Prostate gland (tissue), 2 donors: ENCODE results near the gene SLC39A7. TPM values are rescaled to one million over a fixed set of nuclear protein-coding genes. Genes with fewer than 3 reads are reported as not detected.

Source experiments
- DNase-seq: peaks from one replicate; pipeline ENCODE4 v3.0.0-alpha.2; 2019; ENCODE audit warnings: low spot score
- H3K27ac ChIP-seq, 2 donors: fragments of 200-600 bp; sonication (generic); 2 replicates each; pipeline ENCODE4 v1.5.1; 2017 to 2019
- H3K27me3 ChIP-seq: fragments of 200-600 bp; sonication (generic); replicated peaks from 2 replicates; pipeline ENCODE4 v1.5.1; 2019; ENCODE audit not compliant: insufficient read depth
- H3K36me3 ChIP-seq, 2 donors: fragments of 200-600 bp; sonication (generic); 1 replicate in 1 of 2; 2 replicates in 1 of 2; pipeline versions ENCODE4 v1.5.1 to v1.8.1; 2017 to 2019
- H3K4me1 ChIP-seq: fragments of 200-600 bp; sonication (generic); replicated peaks from 2 replicates; pipeline ENCODE4 v1.5.1; 2019
- H3K4me3 ChIP-seq, 2 donors: fragments of 200-600 bp; sonication (generic); 2 replicates each; pipeline ENCODE4 v1.5.1; 2017 to 2019
- H3K9me3 ChIP-seq: fragments of 200-600 bp; sonication (generic); 2 replicates; pipeline ENCODE4 v1.5.1; 2017
- POLR2A ChIP-seq: fragments of 450-650 bp; IDR thresholded peaks from one replicate; pipeline ENCODE4 v1.6.1; 2016; ENCODE audit warnings: antibody characterized with exemption, mild to moderate bottlenecking
- POLR2AphosphoS5 ChIP-seq: sonication (generic); formaldehyde crosslinking; IDR thresholded peaks from one replicate; pipeline ENCODE4 v1.6.1; 2017; ENCODE audit warnings: antibody characterized with exemption
- WGBS: methylation state at CpG from one replicate; pipeline ENCODE4 v1.1.5; 2018; 5-methylcytosine and 5-hydroxymethylcytosine counted together
- intact Hi-C: fragments of 100-400 bp; cut with DNase I; formaldehyde crosslinking; loops from one replicate; pipeline ENCODE4 v1.14.2; 2022
- total RNA-seq, 2 donors: library from RNA; depleted of rRNA; stranded (reverse); fragments of >200 nt; gene quantifications; one replicate each; pipeline ENCODE4 v1.1.0, GENCODE V29; 2016
- TF ChIP-seq, protein P1 (sequence below), 4 experiments: fragments of 200-600 bp in 2 of 4; fragments of 450-650 bp in 2 of 4; sonication (generic) in 2 of 4; IDR thresholded peaks; 1 replicate in 3 of 4; 2 replicates in 1 of 4; pipeline ENCODE4 v1.5.1; 2016 to 2019; ENCODE audit warnings: antibody characterized with exemption in 4 of 4, mild to moderate bottlenecking in 2 of 4, moderate library complexity in 2 of 4

Gene SLC39A7
- total RNA-seq, 2 donors from 2014 or later = 109 to 182 TPM

DNA sequence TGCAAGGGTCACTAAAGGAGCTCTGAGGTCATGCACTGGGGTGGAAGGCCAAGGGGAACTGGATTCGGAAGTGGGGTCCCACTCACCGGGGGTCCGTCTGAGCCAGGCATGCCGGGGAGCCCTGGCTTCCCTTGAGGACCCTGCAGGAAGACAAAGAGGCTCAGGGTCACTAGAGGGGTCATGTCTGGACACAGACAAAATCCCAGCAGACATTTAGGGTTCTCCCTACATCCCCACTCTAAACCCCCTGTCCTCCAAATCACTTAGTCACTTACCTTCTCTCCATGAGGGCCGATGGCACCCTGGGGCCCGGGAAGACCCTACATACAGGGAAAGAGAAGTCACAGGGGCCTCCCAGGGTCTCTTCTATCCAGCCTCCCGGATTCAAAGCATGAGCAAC lies 23.8 kb upstream of the SLC39A7 start:
- no peaks in the 10 kb centered on the region for H3K27me3 ChIP-seq
- H3K36me3 ChIP-seq = no peaks in the 10 kb centered on the region
- TF ChIP-seq POLR2A (no peak), POLR2AphosphoS5 (no peak)
- TF ChIP-seq, protein P1, sequence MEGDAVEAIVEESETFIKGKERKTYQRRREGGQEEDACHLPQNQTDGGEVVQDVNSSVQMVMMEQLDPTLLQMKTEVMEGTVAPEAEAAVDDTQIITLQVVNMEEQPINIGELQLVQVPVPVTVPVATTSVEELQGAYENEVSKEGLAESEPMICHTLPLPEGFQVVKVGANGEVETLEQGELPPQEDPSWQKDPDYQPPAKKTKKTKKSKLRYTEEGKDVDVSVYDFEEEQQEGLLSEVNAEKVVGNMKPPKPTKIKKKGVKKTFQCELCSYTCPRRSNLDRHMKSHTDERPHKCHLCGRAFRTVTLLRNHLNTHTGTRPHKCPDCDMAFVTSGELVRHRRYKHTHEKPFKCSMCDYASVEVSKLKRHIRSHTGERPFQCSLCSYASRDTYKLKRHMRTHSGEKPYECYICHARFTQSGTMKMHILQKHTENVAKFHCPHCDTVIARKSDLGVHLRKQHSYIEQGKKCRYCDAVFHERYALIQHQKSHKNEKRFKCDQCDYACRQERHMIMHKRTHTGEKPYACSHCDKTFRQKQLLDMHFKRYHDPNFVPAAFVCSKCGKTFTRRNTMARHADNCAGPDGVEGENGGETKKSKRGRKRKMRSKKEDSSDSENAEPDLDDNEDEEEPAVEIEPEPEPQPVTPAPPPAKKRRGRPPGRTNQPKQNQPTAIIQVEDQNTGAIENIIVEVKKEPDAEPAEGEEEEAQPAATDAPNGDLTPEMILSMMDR (IDR thresholded peaks at IDR 0.05) = no peak
- 95% methylated on average over 7 of the region's 7 CpGs for WGBS
- intact Hi-C loops = no loop called here
- no peaks in the 10 kb centered on the region for H3K4me1 ChIP-seq
- H3K9me3 ChIP-seq = no peaks in the 10 kb centered on the region
- no peak overlapping the region for H3K27ac ChIP-seq
- DNase-seq = no peak
- no peak overlapping the region for H3K4me3 ChIP-seq

DNA sequence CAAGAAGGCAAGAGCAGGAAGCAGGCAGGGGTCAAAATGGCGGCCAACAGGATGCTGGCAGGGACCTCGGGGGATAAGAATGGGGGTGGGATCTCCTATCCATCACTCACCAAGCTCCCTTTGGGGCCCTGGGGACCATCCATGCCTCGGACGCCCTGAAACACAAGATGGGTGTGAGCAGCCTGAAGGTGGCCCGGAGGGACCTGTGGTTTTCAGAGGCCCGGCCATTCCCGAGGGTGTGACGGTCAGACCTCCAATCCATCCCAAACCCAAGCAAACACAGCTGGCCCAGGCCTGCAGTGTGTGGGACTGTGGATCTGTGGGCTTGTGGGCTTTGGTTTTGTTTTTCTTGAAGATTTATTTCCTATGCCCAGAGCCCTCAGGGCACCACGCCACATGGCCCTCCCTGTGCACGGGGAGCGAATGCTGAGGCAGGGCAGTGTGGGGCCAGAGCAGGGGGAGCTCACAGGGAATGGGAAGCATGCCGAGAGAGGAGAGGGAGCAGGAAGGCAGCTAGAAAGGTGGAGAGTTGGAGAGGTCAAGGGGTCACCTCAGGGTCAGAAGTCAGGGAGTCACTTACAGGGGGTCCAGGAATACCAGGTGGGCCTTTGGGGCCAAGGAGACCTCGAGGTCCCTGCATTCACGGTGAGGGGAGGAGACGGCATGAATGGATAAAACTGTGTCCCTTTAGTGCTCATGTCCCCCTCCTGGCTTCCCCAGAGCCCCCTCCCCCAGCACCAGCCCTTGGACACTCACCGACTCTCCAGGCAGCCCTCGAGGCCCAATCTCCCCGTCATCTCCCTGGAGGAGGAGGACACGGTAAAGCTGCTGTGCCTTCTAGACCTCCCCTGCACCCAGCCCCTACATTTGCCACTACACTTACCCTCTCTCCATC lies 22.9 kb upstream of the SLC39A7 start:
- H3K4me3 ChIP-seq = no peak overlapping the region
- TF ChIP-seq POLR2AphosphoS5 = no peak
- TF ChIP-seq, protein P1 (IDR thresholded peaks at IDR 0.05) = no peak
- no peak for TF ChIP-seq POLR2A
- WGBS = 73% methylated on average over 19 of the region's 19 CpGs
- no peaks in the 10 kb centered on the region for H3K4me1 ChIP-seq
- H3K9me3 ChIP-seq = no peaks in the 10 kb centered on the region
- intact Hi-C loops = no loop called here
- H3K36me3 ChIP-seq = no peaks in the 10 kb centered on the region
- no peak overlapping the region for H3K27ac ChIP-seq
- DNase-seq = no peak
- no peaks in the 10 kb centered on the region for H3K27me3 ChIP-seq

DNA sequence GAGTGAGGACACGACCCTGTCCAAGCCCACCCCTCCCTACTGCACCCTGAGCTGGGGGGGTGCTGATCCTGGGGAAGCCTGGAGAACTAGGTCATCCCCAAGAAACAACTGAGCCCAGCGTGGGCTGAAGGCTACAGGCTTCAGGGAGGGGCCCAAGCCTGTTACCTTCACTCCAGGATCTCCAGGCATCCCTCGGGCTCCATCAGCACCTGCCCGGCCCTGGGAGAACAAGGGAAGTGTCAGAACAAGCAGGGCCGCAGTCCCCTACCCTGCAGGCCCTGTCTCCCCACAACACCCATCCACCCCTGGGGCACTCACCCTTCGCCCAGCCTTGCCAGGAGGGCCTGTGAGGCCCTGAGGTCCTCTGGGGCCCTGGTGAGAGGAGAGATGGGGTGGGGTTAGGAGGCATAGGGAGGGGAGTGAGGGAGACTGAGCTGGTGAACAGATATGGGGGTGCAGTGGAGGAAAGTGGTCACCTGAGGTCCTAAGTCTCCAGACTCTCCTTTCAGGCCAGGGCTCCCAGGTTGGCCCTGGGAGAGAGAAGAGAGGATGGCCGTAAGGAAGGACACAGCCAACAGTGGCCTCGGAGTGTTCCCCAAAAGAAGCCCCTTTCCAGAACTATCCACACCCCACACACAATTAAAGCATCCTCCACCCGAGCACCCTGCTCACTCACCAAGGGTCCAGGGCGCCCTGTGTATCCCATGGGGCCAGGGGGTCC lies 21.8 kb upstream of the SLC39A7 start:
- DNase-seq = no peak
- Histone ChIP-seq H3K27ac (no peak overlapping the region), H3K27me3 (no peaks in the 10 kb centered on the region), H3K4me1 (no peaks in the 10 kb centered on the region), H3K36me3 (no peaks in the 10 kb centered on the region), H3K9me3 (no peaks in the 10 kb centered on the region), H3K4me3 (no peak overlapping the region)
- WGBS = 92% methylated on average over 10 of the region's 10 CpGs
- intact Hi-C loops = no loop called here
- TF ChIP-seq POLR2A (no peak), POLR2AphosphoS5 (no peak)
- TF ChIP-seq, protein P1 (IDR thresholded peaks at IDR 0.05) = no peak

DNA sequence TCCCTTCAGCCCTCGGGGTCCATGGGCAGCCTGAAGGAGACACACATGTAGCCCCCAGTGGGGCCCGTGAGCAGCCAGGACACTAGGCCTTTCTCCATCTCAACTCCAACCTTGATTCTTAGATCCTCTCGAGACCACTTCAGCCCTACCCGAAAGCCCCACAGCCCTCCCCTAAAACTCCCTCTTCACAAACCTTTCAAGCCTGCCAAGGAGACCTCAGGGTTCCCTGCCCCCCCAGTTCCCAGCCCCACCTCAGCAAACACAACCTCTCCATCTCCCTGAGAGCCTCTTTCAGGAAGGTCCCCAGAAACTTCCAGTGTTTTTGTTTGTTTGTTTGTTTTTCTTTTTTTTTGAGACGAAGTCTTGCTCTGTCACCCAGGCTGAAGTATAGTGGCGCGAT lies 19.5 kb upstream of the SLC39A7 start:
- intact Hi-C loops = no loop called here
- H3K27me3 ChIP-seq = no peaks in the 10 kb centered on the region
- 91% methylated on average over 7 of the region's 7 CpGs for WGBS

More for the DNA sequence above, 19.5 kb upstream of the SLC39A7 start:
- TF ChIP-seq, protein P1 (IDR thresholded peaks at IDR 0.05) = no peak
- TF ChIP-seq POLR2A (no peak), POLR2AphosphoS5 (no peak)
- H3K27ac ChIP-seq = no peak overlapping the region
- DNase-seq = no peak
- H3K4me1 ChIP-seq = no peaks in the 10 kb centered on the region
- H3K4me3 ChIP-seq = no peak overlapping the region
- H3K9me3 ChIP-seq = no peaks in the 10 kb centered on the region
- no peaks in the 10 kb centered on the region for H3K36me3 ChIP-seq
